ENCODE results near the gene SLC6A19.

SLC6A19 gene

GRCh38 chr5:1167361-1167727, 34.1 kb upstream of the SLC6A19 start:
- no peak for DNase-seq

- DNase-seq = peak; percentile 22
These were observed 33.4 kb upstream of the SLC6A19 start for GRCh38 chr5:1167728-1168709.

GRCh38 chr5:1168796-1169195, 32.6 kb upstream of the SLC6A19 start:
- no peak for DNase-seq

- no peak for DNase-seq
These were observed 31.9 kb upstream of the SLC6A19 start for GRCh38 chr5:1169211-1170115.

- no peak for DNase-seq
These were observed 30.0 kb upstream of the SLC6A19 start for GRCh38 chr5:1171340-1171941.

- DNase-seq = no peak
These were observed 29.3 kb upstream of the SLC6A19 start for GRCh38 chr5:1172007-1172581.

- DNase-seq = no peak
These were observed 28.6 kb upstream of the SLC6A19 start for GRCh38 chr5:1172670-1173404.

- no peak for DNase-seq
These were observed 27.8 kb upstream of the SLC6A19 start for GRCh38 chr5:1173485-1174070.

- DNase-seq = no peak
These were observed 27.1 kb upstream of the SLC6A19 start for GRCh38 chr5:1174122-1174936.

GRCh38 chr5:1175015-1175414, 26.4 kb upstream of the SLC6A19 start:
- DNase-seq = no peak

GRCh38 chr5:1175801-1176472, 25.5 kb upstream of the SLC6A19 start:
- no peak for DNase-seq

- DNase-seq = no peak
These were observed 24.7 kb upstream of the SLC6A19 start for GRCh38 chr5:1176473-1177391.

GRCh38 chr5:1177826-1178528, 23.4 kb upstream of the SLC6A19 start:
- DNase-seq = no peak

GRCh38 chr5:1178529-1179382, 22.6 kb upstream of the SLC6A19 start:
- DNase-seq = no peak

- DNase-seq = no peak
These were observed 22.0 kb upstream of the SLC6A19 start for GRCh38 chr5:1179383-1179715.

- no peak for DNase-seq
These were observed 21.3 kb upstream of the SLC6A19 start for GRCh38 chr5:1180096-1180495.

- DNase-seq = no peak
These were observed 20.5 kb upstream of the SLC6A19 start for GRCh38 chr5:1180841-1181271.
